ENCODE measurements around the gene UBC. TPM values are rescaled to one million over a fixed set of nuclear protein-coding genes. Genes with fewer than 3 reads are reported as not detected.

Gene UBC
- total and polyA plus RNA-seq, 9 of the 15 experiments (the other 6 are each of a cell fraction or from before 2014, with no cell fraction given) = 533 to 1,153 (median 813) TPM

DNA sequence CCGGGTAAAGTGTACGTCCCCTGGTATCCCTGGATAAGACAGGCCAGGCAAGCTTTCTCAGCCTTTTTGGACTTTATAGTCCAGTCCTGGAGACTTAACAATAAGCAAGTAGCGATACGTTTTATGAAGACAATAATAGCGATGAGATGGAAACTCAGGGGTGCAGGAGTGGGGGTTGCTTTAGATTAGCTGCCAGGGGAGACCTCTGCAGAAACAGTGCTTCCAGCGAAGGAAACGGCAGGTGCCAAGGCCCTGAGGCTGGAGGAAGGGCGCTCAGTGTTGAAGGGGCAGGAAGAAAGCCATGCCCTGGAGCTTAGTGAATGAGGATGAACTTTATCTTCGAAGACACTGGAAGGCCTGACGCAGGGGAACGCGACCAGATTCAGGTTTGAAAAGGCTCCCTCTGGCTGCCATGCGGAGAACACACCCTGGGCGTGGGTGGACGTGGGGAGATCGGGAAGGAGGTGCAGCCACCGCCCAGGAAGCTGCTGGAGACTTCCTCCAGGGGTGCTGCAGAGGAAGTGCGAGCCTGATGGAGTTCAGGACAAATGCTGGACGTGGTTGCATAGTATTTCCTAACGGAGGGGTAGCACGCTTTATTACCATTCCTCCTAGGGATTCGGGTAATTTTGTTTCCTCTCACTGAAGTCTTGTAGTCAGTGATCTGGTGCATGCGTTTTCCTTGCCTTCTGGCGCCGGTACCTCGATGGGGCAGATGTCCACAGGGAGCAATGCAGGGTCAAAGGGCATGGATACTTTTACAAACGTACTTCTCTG lies 26.1 kb upstream of the UBC start (continued):
- TF ChIP-seq BCL6 (CRISPR knock-in tag; IDR thresholded peaks at IDR 0.05) (no peak), PTRF (tag; IDR thresholded peaks at IDR 0.05) (no peak), USF2 (CRISPR knock-in tag; IDR thresholded peaks at IDR 0.05) (no peak), RNF2 (IDR thresholded peaks at IDR 0.05) (peak; percentile 60), SAP30 (IDR thresholded peaks at IDR 0.05; ENCODE audit: borderline replicate concordance, insufficient read depth, low read depth, low read length, poor library complexity, severe bottlenecking) (peak; percentile 26), TOE1 (IDR thresholded peaks at IDR 0.05; ENCODE audit: borderline replicate concordance) (peak; percentile 49; the same call in 1 of the 2 replicates), TOE1 (CRISPR knock-in tag; IDR thresholded peaks at IDR 0.05; ENCODE audit: borderline replicate concordance, low read depth) (no peak), JUND (IDR thresholded peaks at IDR 0.05; ENCODE audit: borderline replicate concordance, low read depth, low read length) (peak; percentile 82; the same call in 1 of the 2 replicates), JUND (tag; IDR thresholded peaks at IDR 0.05; ENCODE audit: borderline replicate concordance, low read depth, low read length) (peak; percentile 74; the same call in 1 of the 3 replicates), CHD1 (IDR thresholded peaks at IDR 0.05; ENCODE audit: low read length) (peak; percentile 87), HDGF (IDR thresholded peaks at IDR 0.05) (no peak; the same call in 1 of the 2 replicates), MAZ (CRISPR knock-in tag; conservative IDR thresholded peaks at IDR 0.05 in 1 of 2, IDR thresholded peaks at IDR 0.05 in 1 of 2) (peak; percentile 33 to 35; a peak in 1 of 4 replicates), ZEB2 (IDR thresholded peaks at IDR 0.05) (0 out of 2 replicates have a peak, but pooled peaks have one; percentile 57), THAP7 (CRISPR knock-in tag; IDR thresholded peaks at IDR 0.05) (no peak), SRSF1 (IDR thresholded peaks at IDR 0.05; ENCODE audit: low read depth, low read length) (no peak), NELFE (IDR thresholded peaks at IDR 0.05; ENCODE audit: insufficient read depth, insufficient read length) (no peak), ZNF639 (CRISPR knock-in tag; conservative IDR thresholded peaks at IDR 0.05 in 1 of 2, IDR thresholded peaks at IDR 0.05 in 1 of 2) (peak in 1 of 2 experiments; percentile 75; a peak in 2 of 4 replicates)
- TF ChIP-seq, protein P1, sequence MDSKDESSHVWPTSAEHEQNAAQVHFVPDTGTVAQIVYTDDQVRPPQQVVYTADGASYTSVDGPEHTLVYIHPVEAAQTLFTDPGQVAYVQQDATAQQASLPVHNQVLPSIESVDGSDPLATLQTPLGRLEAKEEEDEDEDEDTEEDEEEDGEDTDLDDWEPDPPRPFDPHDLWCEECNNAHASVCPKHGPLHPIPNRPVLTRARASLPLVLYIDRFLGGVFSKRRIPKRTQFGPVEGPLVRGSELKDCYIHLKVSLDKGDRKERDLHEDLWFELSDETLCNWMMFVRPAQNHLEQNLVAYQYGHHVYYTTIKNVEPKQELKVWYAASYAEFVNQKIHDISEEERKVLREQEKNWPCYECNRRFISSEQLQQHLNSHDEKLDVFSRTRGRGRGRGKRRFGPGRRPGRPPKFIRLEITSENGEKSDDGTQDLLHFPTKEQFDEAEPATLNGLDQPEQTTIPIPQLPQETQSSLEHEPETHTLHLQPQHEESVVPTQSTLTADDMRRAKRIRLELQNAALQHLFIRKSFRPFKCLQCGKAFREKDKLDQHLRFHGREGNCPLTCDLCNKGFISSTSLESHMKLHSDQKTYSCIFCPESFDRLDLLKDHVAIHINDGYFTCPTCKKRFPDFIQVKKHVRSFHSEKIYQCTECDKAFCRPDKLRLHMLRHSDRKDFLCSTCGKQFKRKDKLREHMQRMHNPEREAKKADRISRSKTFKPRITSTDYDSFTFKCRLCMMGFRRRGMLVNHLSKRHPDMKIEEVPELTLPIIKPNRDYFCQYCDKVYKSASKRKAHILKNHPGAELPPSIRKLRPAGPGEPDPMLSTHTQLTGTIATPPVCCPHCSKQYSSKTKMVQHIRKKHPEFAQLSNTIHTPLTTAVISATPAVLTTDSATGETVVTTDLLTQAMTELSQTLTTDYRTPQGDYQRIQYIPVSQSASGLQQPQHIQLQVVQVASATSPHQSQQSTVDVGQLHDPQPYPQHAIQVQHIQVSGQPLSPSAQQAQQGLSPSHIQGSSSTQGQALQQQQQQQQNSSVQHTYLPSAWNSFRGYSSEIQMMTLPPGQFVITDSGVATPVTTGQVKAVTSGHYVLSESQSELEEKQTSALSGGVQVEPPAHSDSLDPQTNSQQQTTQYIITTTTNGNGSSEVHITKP (IDR thresholded peaks at IDR 0.05; ENCODE audit: partially characterized antibody) = peak; percentile 33
- TF ChIP-seq, protein P2, sequence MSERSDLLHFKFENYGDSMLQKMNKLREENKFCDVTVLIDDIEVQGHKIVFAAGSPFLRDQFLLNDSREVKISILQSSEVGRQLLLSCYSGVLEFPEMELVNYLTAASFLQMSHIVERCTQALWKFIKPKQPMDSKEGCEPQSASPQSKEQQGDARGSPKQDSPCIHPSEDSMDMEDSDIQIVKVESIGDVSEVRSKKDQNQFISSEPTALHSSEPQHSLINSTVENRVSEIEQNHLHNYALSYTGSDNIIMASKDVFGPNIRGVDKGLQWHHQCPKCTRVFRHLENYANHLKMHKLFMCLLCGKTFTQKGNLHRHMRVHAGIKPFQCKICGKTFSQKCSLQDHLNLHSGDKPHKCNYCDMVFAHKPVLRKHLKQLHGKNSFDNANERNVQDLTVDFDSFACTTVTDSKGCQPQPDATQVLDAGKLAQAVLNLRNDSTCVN (CRISPR knock-in tag; IDR thresholded peaks at IDR 0.05) = no peak

Data from K562 (cell line).